K562 (cell line): ENCODE measurements around the gene NUP62CL. TPM values are rescaled to one million over a fixed set of nuclear protein-coding genes. Genes with fewer than 3 reads are reported as not detected.
A peak's percentile ranks its signal among the peaks of the same experiment; 100 is the strongest.
"Not testable (repeated sequence)": the region's sequence is repeated elsewhere in the genome, so short reads cannot be mapped to it uniquely, and the experiment has no call there.

ENCODE experiments used
- ATAC-seq: fragments of 200-7000 bp; cut with Tn5 transposase; 3 replicates; pipeline ENCODE4 v1.9.1; 2020; ENCODE audit warnings: moderate library complexity
- BruUV-seq: library from RNA; stranded (reverse); fragments of 400-500 nt; replicated peaks from 2 replicates; lab custom pipeline; 2021; lab: Mats Ljungman, UMichigan
- CTCF ChIA-PET: fragments of 300-600 bp; formaldehyde crosslinking; extraction: SDS; loops from one replicate; lab custom pipeline; 2021; ENCODE audit warnings: low intra/inter-chr PET ratio; lab: Yijun Ruan, JAX
- POLR2A ChIA-PET: fragments of 300-600, 350-650 bp; sonication (Branson Sonifier 250); formaldehyde crosslinking; extraction: SDS; loops from one replicate; lab custom pipeline; 2021; ENCODE audit warnings: antibody characterized with exemption, inconsistent platforms; lab: Yijun Ruan, JAX
- DNase-seq, 4 experiments: peaks; one replicate each; pipeline versions ENCODE4 v3.0.0 to v3.0.0-alpha.2; 2011 to 2018; ENCODE audit warnings: low spot score in 3 of 4, mixed read lengths in 3 of 4; ENCODE audit errors: extremely low read depth in 1 of 4
- FAIRE-seq: peaks from 2 replicates; lab custom pipeline; 2011; peaks lifted over from hg19 to GRCh38; lab: Jason Lieb, UNC
- H2AFZ ChIP-seq: 2 replicates; pipeline ENCODE4 v1.6.0; 2011; ENCODE audit warnings: low read depth, low read length, control low read depth, inconsistent platforms
- H3K27ac ChIP-seq: fragments of 200-600 bp; 3 replicates; pipeline ENCODE4 v1.8.0; 2011; ENCODE audit warnings: low read depth, mild to moderate bottlenecking, control low read depth, inconsistent platforms, low read length, moderate library complexity, mixed read lengths; ENCODE audit errors: extremely low read depth
- H3K27me3 ChIP-seq, 2 experiments: fragments of 300-600 bp in 1 of 2; 2 replicates in 1 of 2; 3 replicates in 1 of 2; pipeline versions ENCODE4 v1.6.0 to v1.8.0; 2011; ENCODE audit warnings: inconsistent platforms in 2 of 2, low read length in 2 of 2, mild to moderate bottlenecking in 1 of 2, mixed read lengths in 1 of 2, moderate library complexity in 1 of 2; ENCODE audit not compliant: control insufficient read depth in 2 of 2, insufficient read depth in 2 of 2
- H3K36me3 ChIP-seq: fragments of 300-600 bp; 3 replicates; pipeline ENCODE4 v1.8.0; 2011; ENCODE audit warnings: mild to moderate bottlenecking, low read length, inconsistent platforms; ENCODE audit not compliant: control insufficient read depth, insufficient read depth
- H3K4me1 ChIP-seq, 2 experiments: fragments of 200-600 bp in 1 of 2; replicated peaks in 1 of 2; 2 replicates in 1 of 2; 3 replicates in 1 of 2; pipeline versions ENCODE4 v1.5.1 to v1.8.0; 2011; ENCODE audit warnings: inconsistent platforms in 2 of 2, low read length in 2 of 2, mild to moderate bottlenecking in 1 of 2, mixed read lengths in 1 of 2, moderate library complexity in 1 of 2; ENCODE audit not compliant: control insufficient read depth in 2 of 2, insufficient read depth in 2 of 2
- H3K4me2 ChIP-seq: 2 replicates; pipeline ENCODE4 v1.6.1; 2011; ENCODE audit warnings: low read length, control low read depth, inconsistent platforms, mixed read lengths; ENCODE audit not compliant: insufficient read depth
- H3K4me3 ChIP-seq: fragments of 200-600 bp; sonication (generic), shearing (Covaris generic); 2 replicates; pipeline ENCODE4 v1.5.1; 2016; ENCODE audit warnings: control low read depth, inconsistent platforms
- H3K79me2 ChIP-seq: fragments of 200-600 bp; 3 replicates; pipeline ENCODE4 v1.8.0; 2011; ENCODE audit warnings: low read length, inconsistent platforms; ENCODE audit not compliant: control insufficient read depth, insufficient read depth
- H3K9ac ChIP-seq, 2 experiments: 2 replicates each; pipeline versions ENCODE4 v1.6.0 to v1.6.1; 2011; ENCODE audit warnings: low read depth in 2 of 2, low read length in 2 of 2, control low read depth in 1 of 2, inconsistent platforms in 1 of 2, mild to moderate bottlenecking in 1 of 2, mixed read lengths in 1 of 2; ENCODE audit not compliant: insufficient read depth in 1 of 2
- H3K9me1 ChIP-seq: one replicate; pipeline ENCODE4 v1.6.0; 2011; ENCODE audit warnings: inconsistent platforms, mild to moderate bottlenecking, low read length, moderate library complexity; ENCODE audit not compliant: control insufficient read depth, insufficient read depth
- H3K9me3 ChIP-seq: replicated peaks from 2 replicates; pipeline ENCODE4 v1.5.1; 2011; ENCODE audit warnings: low read depth, low read length, inconsistent platforms; ENCODE audit not compliant: control insufficient read depth, insufficient read depth
- H4K20me1 ChIP-seq: replicated peaks from 2 replicates; pipeline ENCODE4 v1.6.1; 2011; ENCODE audit warnings: low read length, inconsistent platforms, mixed read lengths; ENCODE audit not compliant: control insufficient read depth, insufficient read depth
- ATF3 ChIP-seq, 2 experiments: fragments of 450-650 bp in 1 of 2; sonication (generic) in 1 of 2; formaldehyde crosslinking in 1 of 2; IDR thresholded peaks in 1 of 2; conservative IDR thresholded peaks in 1 of 2; 2 replicates each; pipeline versions ENCODE4 v1.6.1 to v1.8.1; 2016 to 2023; ENCODE audit warnings: mild to moderate bottlenecking in 2 of 2, moderate library complexity in 2 of 2, inconsistent platforms in 1 of 2, missing genetic modification reagents in 1 of 2
- CTBP1 ChIP-seq: fragments of 450-650 bp; IDR thresholded peaks from 2 replicates; pipeline ENCODE4 v1.6.1; 2016; ENCODE audit warnings: borderline replicate concordance
- NFRKB ChIP-seq: fragments of 450-650 bp; IDR thresholded peaks from 2 replicates; pipeline ENCODE4 v1.6.1; 2016; ENCODE audit warnings: low read depth
- NRF1 ChIP-seq, 2 experiments: fragments of 450-650 bp; IDR thresholded peaks in 1 of 2; conservative IDR thresholded peaks in 1 of 2; 2 replicates each; pipeline ENCODE4 v1.6.1; 2014; ENCODE audit warnings: mild to moderate bottlenecking in 2 of 2
- ZNF354B ChIP-seq: fragments of 250-450 bp; sonication (Bioruptor Pico); IDR thresholded peaks from 2 replicates; pipeline ENCODE4 v1.4.0; 2020
- ZNF507 ChIP-seq: conservative IDR thresholded peaks from 2 replicates; pipeline ENCODE4 v1.6.1; 2017; ENCODE audit warnings: missing genetic modification characterization, missing compliant biosample characterization
- WGBS: fragments of 100-300 bp; shearing (Covaris generic); methylation state at CpG from one replicate; pipeline ENCODE4 v1.1.6; 2016; ENCODE audit warnings: low coverage, mixed read lengths; ENCODE audit not compliant: insufficient coverage; ENCODE audit errors: missing lambda C conversion rate; 5-methylcytosine and 5-hydroxymethylcytosine counted together
- in situ Hi-C: fragments of 300-500 bp; cut with MboI; formaldehyde crosslinking; loops from 4 replicates; pipeline ENCODE4 v1.15.0; 2018; ENCODE audit warnings: inconsistent platforms, mixed read lengths
- intact Hi-C: fragments of 100-400 bp; cut with micrococcal nuclease; formaldehyde crosslinking; loops from 2 replicates; pipeline ENCODE4 v1.14.2; 2022
- polyA plus RNA-seq, 8 experiments: library from polyadenylated mRNA; depleted of rRNA in 4 of 8; stranded (reverse) in 5 of 8; unstranded in 3 of 8; fragments of >200 nt; fragmentation: Nextera tagmentation in 2 of 8; fragmentation: Illumina TruSeq in 1 of 8; extraction: Ambion mirVana in 2 of 8; extraction: Trizol in 1 of 8; gene quantifications; 2 replicates each; pipeline versions ENCODE4 v1.2.1 to v1.2.3, GENCODE V29; 2011 to 2014; ENCODE audit warnings: inconsistent platforms in 1 of 8, missing spikeins in 1 of 8
- total RNA-seq, 7 experiments: library from RNA; depleted of rRNA in 6 of 7; stranded (reverse); fragments of >200 nt in 6 of 7; fragmentation: Illumina TruSeq in 2 of 7; extraction: Trizol in 2 of 7; gene quantifications; 2 replicates each; pipeline versions ENCODE4 v1.2.1 to v1.2.3, GENCODE V29; 2011 to 2021; ENCODE audit warnings: low replicate concordance in 1 of 7

NUP62CL gene
- total and polyA plus RNA-seq, 9 of the 15 experiments (the other 6 are each of a cell fraction or from before 2014, with no cell fraction given): 29.7 to 101 (median 42.7) TPM

DNA sequence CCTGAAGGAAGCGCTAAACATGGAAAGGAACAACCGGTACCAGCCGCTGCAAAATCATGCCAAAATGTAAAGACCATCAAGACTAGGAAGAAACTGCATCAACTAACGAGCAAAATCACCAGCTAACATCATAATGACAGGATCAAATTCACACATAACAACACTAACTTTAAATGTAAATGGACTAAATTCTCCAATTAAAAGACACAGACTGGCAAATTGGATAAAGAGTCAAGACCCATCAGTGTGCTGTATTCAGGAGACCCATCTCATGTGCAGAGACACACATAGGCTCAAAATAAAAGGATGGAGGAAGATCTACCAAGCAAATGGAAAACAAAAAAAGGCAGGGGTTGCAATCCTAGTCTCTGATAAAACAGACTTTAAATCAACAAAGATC, 48.6 kb downstream of the NUP62CL start:
- H2AFZ ChIP-seq, BruUV-seq, in situ Hi-C loops, H3K4me2 ChIP-seq, H3K4me3 ChIP-seq, H3K9ac ChIP-seq, H3K9me1 ChIP-seq, FAIRE-seq, H3K27ac ChIP-seq, H4K20me1 ChIP-seq, POLR2A ChIA-PET, ATAC-seq, H3K36me3 ChIP-seq, H3K9me3 ChIP-seq, H3K27me3 ChIP-seq, intact Hi-C loops, DNase-seq, CTCF ChIA-PET: not testable (repeated sequence)
- H3K79me2 ChIP-seq: peaks cover 40% of the 10 kb centered on the region
- no CpG with 5 or more reads among the region's 4 CpGs for WGBS
- H3K4me1 ChIP-seq: peaks cover 5 to 23% of the 10 kb centered on the region in 2 experiments; a peak in 3 of 5 replicates
- peak; percentile 82 for TF ChIP-seq ZNF354B
- TF ChIP-seq ZNF507 (tag): peak; percentile 95

- in situ Hi-C loops; H3K27me3 ChIP-seq; H3K9me3 ChIP-seq; FAIRE-seq; intact Hi-C loops; H4K20me1 ChIP-seq; H3K9me1 ChIP-seq; DNase-seq; CTCF ChIA-PET; TF ChIP-seq ATF3 (CRISPR knock-in tag; conservative IDR thresholded peaks at IDR 0.05): not testable (repeated sequence)
- peaks cover 5 to 23% of the 10 kb centered on the region in 2 experiments; a peak in 3 of 5 replicates for H3K4me1 ChIP-seq
- peaks cover 36% of the 10 kb centered on the region for H3K79me2 ChIP-seq
- H3K36me3 ChIP-seq: peaks cover 18% of the 10 kb centered on the region
- H2AFZ ChIP-seq: peak overlapping the region; percentile 77
- POLR2A ChIA-PET: interaction anchor here (0.6 to 1.6 kb wide), 4 partner anchors 13 to 55 kb away, joined by 3 to 4 read pairs (median 4); no protein-coding TSS in a partner anchor
- peak overlapping the region; percentile 33 for H3K4me3 ChIP-seq
- H3K4me2 ChIP-seq: peak overlapping the region; percentile 93
- H3K27ac ChIP-seq: peak overlapping the region; percentile 91
- ATAC-seq: peak; percentile 38
- BruUV-seq: TSS peak; percentile 53
- H3K9ac ChIP-seq: peak overlapping the region; percentile 64 to 75; a peak in 3 of 4 replicates
- WGBS: 6% methylated on average over 17 of the region's 32 CpGs
- TF ChIP-seq CTBP1 (peak; percentile 10; the same call in 1 of the 2 replicates), NRF1 (conservative IDR thresholded peaks at IDR 0.05 in 1 of 2, IDR thresholded peaks at IDR 0.05 in 1 of 2) (peak; percentile 36 to 47; a peak in 3 of 4 replicates), ATF3 (IDR thresholded peaks at IDR 0.05) (0 out of 2 replicates have a peak, but pooled peaks have one; percentile 5), NFRKB (peak; percentile 36; the same call in 1 of the 2 replicates)
Observed at GRCh38 chrX:107155621-107156430, 50.4 kb downstream of the NUP62CL start.
